WTC11 (cell line): ENCODE measurements around the gene FAM174B. TPM values are rescaled to one million over a fixed set of nuclear protein-coding genes. Genes with fewer than 3 reads are reported as not detected.

ENCODE experiments used
- ATAC-seq: fragments of 200-7000 bp; cut with Tn5 transposase; 2 replicates; pipeline ENCODE4 v1.10.0; 2021; ENCODE audit warnings: mild to moderate bottlenecking, moderate library complexity
- CTCF ChIA-PET: fragments of 300-600 bp; sonication (Branson Sonifier 250); formaldehyde crosslinking; loops from one replicate; lab custom pipeline; 2021; ENCODE audit warnings: antibody characterized with exemption; lab: Charles Lee
- POLR2A ChIA-PET: fragments of 350-600 bp; sonication (Branson Sonifier 250); formaldehyde crosslinking; loops from one replicate; lab custom pipeline; 2021; ENCODE audit warnings: antibody characterized with exemption; lab: Charles Lee
- DNase-seq: peaks from one replicate; pipeline ENCODE4 v3.0.0; 2021; ENCODE audit warnings: low spot score
- H3K27ac Mint-ChIP-seq: 2 replicates; pipeline ENCODE4 v1.8.0; 2021; ENCODE audit warnings: mixed read lengths
- H3K27me3 Mint-ChIP-seq: 2 replicates; pipeline ENCODE4 v1.8.0; 2021; ENCODE audit warnings: low read depth, mild to moderate bottlenecking, moderate library complexity, mixed read lengths
- H3K36me3 Mint-ChIP-seq: 2 replicates; pipeline ENCODE4 v1.8.0; 2021; ENCODE audit warnings: mixed read lengths
- H3K4me1 Mint-ChIP-seq: 2 replicates; pipeline ENCODE4 v1.8.0; 2022; ENCODE audit warnings: mixed read lengths
- H3K4me3 Mint-ChIP-seq: 2 replicates; pipeline ENCODE4 v1.8.0; 2021; ENCODE audit warnings: mild to moderate bottlenecking, moderate library complexity, mixed read lengths
- H3K9me3 Mint-ChIP-seq: 2 replicates; pipeline ENCODE4 v1.8.0; 2021; ENCODE audit warnings: mixed read lengths
- CREB1 ChIP-seq: sonication (generic); formaldehyde crosslinking; IDR thresholded peaks from 2 replicates; pipeline ENCODE4 v1.8.0; 2023; ENCODE audit warnings: mild to moderate bottlenecking, missing genetic modification reagents
- ETV6 ChIP-seq: sonication (generic); formaldehyde crosslinking; IDR thresholded peaks from 2 replicates; pipeline ENCODE4 v1.8.1; 2022; ENCODE audit warnings: mild to moderate bottlenecking, missing genetic modification reagents
- FOXK1 ChIP-seq: sonication (generic); formaldehyde crosslinking; IDR thresholded peaks from 2 replicates; pipeline ENCODE4 v1.8.0; 2022; ENCODE audit warnings: mild to moderate bottlenecking, moderate library complexity, missing genetic modification reagents
- IRF2 ChIP-seq: sonication (generic); formaldehyde crosslinking; IDR thresholded peaks from 2 replicates; pipeline ENCODE4 v1.8.0; 2022; ENCODE audit warnings: low read depth, missing genetic modification reagents, borderline replicate concordance
- MYBL2 ChIP-seq: sonication (generic); formaldehyde crosslinking; IDR thresholded peaks from 2 replicates; pipeline ENCODE4 v1.8.1; 2023; ENCODE audit warnings: mild to moderate bottlenecking, moderate library complexity, missing genetic modification reagents
- NFYB ChIP-seq: sonication (generic); formaldehyde crosslinking; conservative IDR thresholded peaks from 2 replicates; pipeline ENCODE4 v1.8.0; 2022; ENCODE audit warnings: low read depth, missing genetic modification reagents
- NR1H2 ChIP-seq: sonication (generic); formaldehyde crosslinking; IDR thresholded peaks from 2 replicates; pipeline ENCODE4 v1.9.0; 2021; ENCODE audit warnings: mild to moderate bottlenecking, moderate library complexity, missing genetic modification reagents
- RELA ChIP-seq: sonication (generic); formaldehyde crosslinking; IDR thresholded peaks from 2 replicates; pipeline ENCODE4 v1.8.1; 2022; ENCODE audit warnings: missing genetic modification reagents, mild to moderate bottlenecking, borderline replicate concordance
- RORB ChIP-seq: fragments of 250-450 bp; sonication (Bioruptor Pico); IDR thresholded peaks from 2 replicates; pipeline ENCODE4 v1.9.0; 2021; ENCODE audit warnings: mild to moderate bottlenecking
- SMAD4 ChIP-seq: sonication (generic); formaldehyde crosslinking; IDR thresholded peaks from 2 replicates; pipeline ENCODE4 v1.8.0; 2022; ENCODE audit warnings: mild to moderate bottlenecking, missing genetic modification reagents
- SP1 ChIP-seq: sonication (generic); formaldehyde crosslinking; conservative IDR thresholded peaks from 2 replicates; pipeline ENCODE4 v1.8.1; 2022; ENCODE audit warnings: missing genetic modification reagents
- TCF7 ChIP-seq: sonication (generic); formaldehyde crosslinking; IDR thresholded peaks from 2 replicates; pipeline ENCODE4 v1.8.0; 2022; ENCODE audit warnings: mild to moderate bottlenecking, low read depth, missing genetic modification reagents, moderate library complexity
- TEAD4 ChIP-seq: sonication (generic); formaldehyde crosslinking; IDR thresholded peaks from 2 replicates; pipeline ENCODE4 v1.8.0; 2022; ENCODE audit warnings: mild to moderate bottlenecking, missing genetic modification reagents
- ZBTB21 ChIP-seq: sonication (generic); formaldehyde crosslinking; IDR thresholded peaks from 2 replicates; pipeline ENCODE4 v1.8.1; 2023; ENCODE audit warnings: mild to moderate bottlenecking, missing genetic modification reagents, borderline replicate concordance
- ZNF219 ChIP-seq: sonication (generic); formaldehyde crosslinking; IDR thresholded peaks from 2 replicates; pipeline ENCODE4 v1.8.0; 2023; ENCODE audit warnings: missing genetic modification reagents, mild to moderate bottlenecking, borderline replicate concordance
- ZNF232 ChIP-seq: sonication (generic); formaldehyde crosslinking; IDR thresholded peaks from 2 replicates; pipeline ENCODE4 v1.8.0; 2022; ENCODE audit warnings: mild to moderate bottlenecking, missing genetic modification reagents
- ZNF416 ChIP-seq: fragments of 250-450 bp; sonication (Bioruptor Pico); IDR thresholded peaks from 2 replicates; pipeline ENCODE4 v1.9.0; 2021; ENCODE audit warnings: mild to moderate bottlenecking, inconsistent platforms
- total RNA-seq: library from RNA; stranded (reverse); gene quantifications from 3 replicates; pipeline ENCODE4 v1.2.3, GENCODE V29; 2021
- TF ChIP-seq, protein P1 (sequence below): fragments of 250-450 bp; sonication (Bioruptor Pico); IDR thresholded peaks from 2 replicates; pipeline ENCODE4 v2.1.2; 2022; ENCODE audit warnings: mild to moderate bottlenecking, moderate library complexity
- TF ChIP-seq, protein P2 (sequence below): fragments of 250-450 bp; sonication (Bioruptor Pico); IDR thresholded peaks from 2 replicates; pipeline ENCODE4 v1.9.0; 2021; ENCODE audit warnings: mild to moderate bottlenecking
- TF ChIP-seq, protein P3 (sequence below): sonication (generic); formaldehyde crosslinking; IDR thresholded peaks from 2 replicates; pipeline ENCODE4 v1.8.1; 2022; ENCODE audit warnings: low read depth, mild to moderate bottlenecking, moderate library complexity, missing genetic modification reagents, borderline replicate concordance
- TF ChIP-seq, protein P4 (sequence below): sonication (generic); formaldehyde crosslinking; IDR thresholded peaks from 2 replicates; pipeline ENCODE4 v1.8.0; 2023; ENCODE audit warnings: missing genetic modification reagents
- TF ChIP-seq, protein P5 (sequence below): sonication (generic); formaldehyde crosslinking; IDR thresholded peaks from 2 replicates; pipeline ENCODE4 v1.8.1; 2022; ENCODE audit warnings: mild to moderate bottlenecking, moderate library complexity, missing genetic modification reagents

FAM174B gene
- total RNA-seq, 1 experiment from 2014 or later: 22.1 TPM

DNA sequence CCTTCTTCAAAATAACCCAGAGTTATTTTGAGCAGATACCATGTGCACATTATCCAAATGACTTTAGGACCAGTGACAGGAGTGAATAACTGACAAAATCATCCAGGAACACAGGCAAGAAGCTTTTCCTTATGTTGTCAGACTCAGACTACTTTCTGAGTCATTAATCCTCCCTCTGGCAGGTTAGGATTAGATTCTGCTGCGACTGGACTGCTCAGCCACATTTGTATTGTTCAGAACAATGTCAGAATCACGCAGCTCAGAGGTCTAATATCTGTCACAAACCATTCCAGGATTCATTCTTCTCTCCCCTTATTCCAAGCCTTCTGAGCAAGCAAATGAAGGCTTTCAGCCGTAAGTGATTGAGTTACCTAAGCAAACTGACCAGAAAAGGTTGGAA lies 34.8 kb upstream of the FAM174B start (continued):
- TF ChIP-seq, protein P1, sequence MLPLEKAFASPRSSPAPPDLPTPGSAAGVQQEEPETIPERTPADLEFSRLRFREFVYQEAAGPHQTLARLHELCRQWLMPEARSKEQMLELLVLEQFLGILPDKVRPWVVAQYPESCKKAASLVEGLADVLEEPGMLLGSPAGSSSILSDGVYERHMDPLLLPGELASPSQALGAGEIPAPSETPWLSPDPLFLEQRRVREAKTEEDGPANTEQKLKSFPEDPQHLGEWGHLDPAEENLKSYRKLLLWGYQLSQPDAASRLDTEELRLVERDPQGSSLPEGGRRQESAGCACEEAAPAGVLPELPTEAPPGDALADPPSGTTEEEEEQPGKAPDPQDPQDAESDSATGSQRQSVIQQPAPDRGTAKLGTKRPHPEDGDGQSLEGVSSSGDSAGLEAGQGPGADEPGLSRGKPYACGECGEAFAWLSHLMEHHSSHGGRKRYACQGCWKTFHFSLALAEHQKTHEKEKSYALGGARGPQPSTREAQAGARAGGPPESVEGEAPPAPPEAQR (CRISPR knock-in tag): no peak
- TF ChIP-seq SMAD4 (CRISPR knock-in tag) (no peak), TEAD4 (no peak)
- TF ChIP-seq, protein P2, sequence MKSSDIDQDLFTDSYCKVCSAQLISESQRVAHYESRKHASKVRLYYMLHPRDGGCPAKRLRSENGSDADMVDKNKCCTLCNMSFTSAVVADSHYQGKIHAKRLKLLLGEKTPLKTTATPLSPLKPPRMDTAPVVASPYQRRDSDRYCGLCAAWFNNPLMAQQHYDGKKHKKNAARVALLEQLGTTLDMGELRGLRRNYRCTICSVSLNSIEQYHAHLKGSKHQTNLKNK: no peak
- TF ChIP-seq, protein P3, sequence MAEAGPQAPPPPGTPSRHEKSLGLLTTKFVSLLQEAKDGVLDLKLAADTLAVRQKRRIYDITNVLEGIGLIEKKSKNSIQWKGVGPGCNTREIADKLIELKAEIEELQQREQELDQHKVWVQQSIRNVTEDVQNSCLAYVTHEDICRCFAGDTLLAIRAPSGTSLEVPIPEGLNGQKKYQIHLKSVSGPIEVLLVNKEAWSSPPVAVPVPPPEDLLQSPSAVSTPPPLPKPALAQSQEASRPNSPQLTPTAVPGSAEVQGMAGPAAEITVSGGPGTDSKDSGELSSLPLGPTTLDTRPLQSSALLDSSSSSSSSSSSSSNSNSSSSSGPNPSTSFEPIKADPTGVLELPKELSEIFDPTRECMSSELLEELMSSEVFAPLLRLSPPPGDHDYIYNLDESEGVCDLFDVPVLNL (CRISPR knock-in tag): no peak

DNA sequence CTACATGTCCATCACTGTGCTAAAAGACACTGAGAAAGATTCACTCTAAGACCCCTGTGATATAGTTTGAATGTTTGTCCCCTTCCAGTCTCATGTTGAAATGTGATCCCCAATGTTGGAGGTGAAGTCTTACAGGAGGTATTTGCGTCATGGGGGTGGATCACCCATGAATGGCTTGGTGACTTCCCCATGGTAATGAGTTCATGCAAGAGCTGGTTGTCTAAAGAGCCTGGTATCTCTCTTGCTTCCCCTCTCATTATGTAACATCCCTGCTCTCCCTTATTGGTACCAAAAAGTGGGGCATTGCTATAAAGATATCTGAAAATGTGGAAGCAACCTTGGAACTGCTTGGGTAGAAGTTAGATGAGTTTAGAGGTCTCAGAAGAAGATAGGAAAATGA lies 32.2 kb upstream of the FAM174B start:
- H3K4me1 Mint-ChIP-seq: peaks cover 8% of the 10 kb centered on the region
- ATAC-seq: no peak
- peaks cover 38% of the 10 kb centered on the region for H3K9me3 Mint-ChIP-seq
- POLR2A ChIA-PET: no interaction called here
- H3K4me3 Mint-ChIP-seq: no peak overlapping the region
- no peak overlapping the region for H3K27ac Mint-ChIP-seq
- no peak for TF ChIP-seq ZNF232 (CRISPR knock-in tag)
- no peak for TF ChIP-seq IRF2 (CRISPR knock-in tag)
- no peak for TF ChIP-seq ZNF219
- TF ChIP-seq SP1: no peak
- TF ChIP-seq ZBTB21 (CRISPR knock-in tag): no peak
- peaks cover 25% of the 10 kb centered on the region for H3K36me3 Mint-ChIP-seq
- peaks cover 10% of the 10 kb centered on the region; the same call in 1 of the 2 replicates for H3K27me3 Mint-ChIP-seq
- CTCF ChIA-PET: no interaction called here
- no peak for DNase-seq

DNA sequence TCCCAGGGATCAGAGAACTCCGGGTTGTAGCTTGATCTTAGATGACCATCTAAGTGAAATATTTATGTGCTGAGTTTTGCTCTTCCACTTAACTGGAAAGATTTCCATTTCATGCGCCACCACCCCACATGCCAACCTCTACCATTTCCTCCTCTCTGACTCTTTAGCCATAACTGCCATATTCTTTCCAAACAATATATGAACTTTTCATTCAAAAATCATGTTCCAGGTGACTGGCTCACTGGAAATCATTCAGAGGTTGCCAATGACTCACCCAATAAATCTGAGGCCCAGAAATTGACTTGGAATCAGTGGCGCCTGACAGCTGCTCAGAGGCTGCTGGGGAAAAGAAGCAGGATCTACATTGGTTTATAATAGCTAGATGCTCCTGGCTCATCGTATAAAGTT lies 31.6 kb upstream of the FAM174B start:
- Mint-ChIP-seq H3K4me3 (no peak overlapping the region), H3K36me3 (peaks cover 25% of the 10 kb centered on the region), H3K4me1 (peaks cover 8% of the 10 kb centered on the region), H3K27ac (no peak overlapping the region), H3K27me3 (peaks cover 10% of the 10 kb centered on the region; the same call in 1 of the 2 replicates), H3K9me3 (peaks cover 38% of the 10 kb centered on the region)
- CTCF ChIA-PET: interaction anchor here (1.1 kb wide), 1 partner anchor 165 kb away, joined by 3 read pairs; no protein-coding TSS in a partner anchor
- DNase-seq (no peak), ATAC-seq (no peak)
- POLR2A ChIA-PET: no interaction called here
- no peak for TF ChIP-seq FOXK1 (CRISPR knock-in tag)
- TF ChIP-seq NFYB (CRISPR knock-in tag): no peak
- no peak for TF ChIP-seq ZBTB21 (CRISPR knock-in tag)
- TF ChIP-seq ZNF416 (CRISPR knock-in tag): no peak
- TF ChIP-seq RORB (CRISPR knock-in tag): no peak
- no peak for TF ChIP-seq ZNF219
- TF ChIP-seq MYBL2 (CRISPR knock-in tag): no peak
- TF ChIP-seq, protein P4, sequence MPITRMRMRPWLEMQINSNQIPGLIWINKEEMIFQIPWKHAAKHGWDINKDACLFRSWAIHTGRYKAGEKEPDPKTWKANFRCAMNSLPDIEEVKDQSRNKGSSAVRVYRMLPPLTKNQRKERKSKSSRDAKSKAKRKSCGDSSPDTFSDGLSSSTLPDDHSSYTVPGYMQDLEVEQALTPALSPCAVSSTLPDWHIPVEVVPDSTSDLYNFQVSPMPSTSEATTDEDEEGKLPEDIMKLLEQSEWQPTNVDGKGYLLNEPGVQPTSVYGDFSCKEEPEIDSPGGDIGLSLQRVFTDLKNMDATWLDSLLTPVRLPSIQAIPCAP (CRISPR knock-in tag): no peak
- TF ChIP-seq TCF7: no peak
- TF ChIP-seq CREB1 (CRISPR knock-in tag): no peak
- no peak for TF ChIP-seq NR1H2 (CRISPR knock-in tag)
- no peak for TF ChIP-seq ZNF232 (CRISPR knock-in tag)
- no peak for TF ChIP-seq ETV6
- TF ChIP-seq, protein P5, sequence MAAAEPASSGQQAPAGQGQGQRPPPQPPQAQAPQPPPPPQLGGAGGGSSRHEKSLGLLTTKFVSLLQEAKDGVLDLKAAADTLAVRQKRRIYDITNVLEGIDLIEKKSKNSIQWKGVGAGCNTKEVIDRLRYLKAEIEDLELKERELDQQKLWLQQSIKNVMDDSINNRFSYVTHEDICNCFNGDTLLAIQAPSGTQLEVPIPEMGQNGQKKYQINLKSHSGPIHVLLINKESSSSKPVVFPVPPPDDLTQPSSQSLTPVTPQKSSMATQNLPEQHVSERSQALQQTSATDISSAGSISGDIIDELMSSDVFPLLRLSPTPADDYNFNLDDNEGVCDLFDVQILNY (CRISPR knock-in tag): no peak
- TF ChIP-seq RELA: no peak
